GM18861 (cell line): ENCODE data around the gene CTNND2.
"Not testable (repeated sequence)": the region's sequence is repeated elsewhere in the genome, so short reads cannot be mapped to it uniquely, and the experiment has no call there.

Source experiments
- ATAC-seq: cut with Tn5 transposase; IDR thresholded peaks from one replicate; pipeline ENCODE4 v1.9.1; 2021; ENCODE audit not compliant: unreplicated experiment

Gene CTNND2

GRCh38 chr5:11679676-11680075 lies 224.6 kb downstream of the CTNND2 start:
- no peak for ATAC-seq

- no peak for ATAC-seq
Observed at GRCh38 chr5:11675184-11675583, 229.1 kb downstream of the CTNND2 start.

- no peak for ATAC-seq
Observed at GRCh38 chr5:11672385-11673085, 231.7 kb downstream of the CTNND2 start.

- no peak for ATAC-seq
Observed at GRCh38 chr5:11658376-11658775, 245.9 kb downstream of the CTNND2 start.

GRCh38 chr5:11656916-11657315 lies 247.3 kb downstream of the CTNND2 start:
- ATAC-seq: no peak

- ATAC-seq: no peak
Observed at GRCh38 chr5:11655681-11656080, 248.6 kb downstream of the CTNND2 start.

GRCh38 chr5:11650936-11651335 lies 253.3 kb downstream of the CTNND2 start:
- no peak for ATAC-seq

GRCh38 chr5:11646141-11646540 lies 258.1 kb downstream of the CTNND2 start:
- no peak for ATAC-seq

- ATAC-seq: no peak
Observed at GRCh38 chr5:11642438-11642837, 261.8 kb downstream of the CTNND2 start.

- no peak for ATAC-seq
Observed at GRCh38 chr5:11640158-11640873, 263.9 kb downstream of the CTNND2 start.

- ATAC-seq: no peak
Observed at GRCh38 chr5:11622785-11623184, 281.5 kb downstream of the CTNND2 start.

- ATAC-seq: no peak
Observed at GRCh38 chr5:11620172-11620571, 284.1 kb downstream of the CTNND2 start.

GRCh38 chr5:11619339-11620024 lies 284.8 kb downstream of the CTNND2 start:
- ATAC-seq: no peak

- no peak for ATAC-seq
Observed at GRCh38 chr5:11617080-11617479, 287.2 kb downstream of the CTNND2 start.

GRCh38 chr5:11616624-11617023 lies 287.6 kb downstream of the CTNND2 start:
- ATAC-seq: not testable (repeated sequence)

GRCh38 chr5:11611011-11611410 lies 293.2 kb downstream of the CTNND2 start:
- ATAC-seq: no peak

GRCh38 chr5:11609570-11610303 lies 294.5 kb downstream of the CTNND2 start:
- no peak for ATAC-seq

- no peak for ATAC-seq
Observed at GRCh38 chr5:11608530-11608929, 295.7 kb downstream of the CTNND2 start.

GRCh38 chr5:11607944-11608483 lies 296.2 kb downstream of the CTNND2 start:
- no peak for ATAC-seq

- ATAC-seq: no peak
Observed at GRCh38 chr5:11602298-11602697, 301.9 kb downstream of the CTNND2 start.

GRCh38 chr5:11599499-11599898 lies 304.7 kb downstream of the CTNND2 start:
- ATAC-seq: no peak
